Peyer's patch (tissue), 4 donors: Measurements from ENCODE around the gene PSMB3. TPM values are rescaled to one million over a fixed set of nuclear protein-coding genes. Genes with fewer than 3 reads are reported as not detected.
"Not testable (repeated sequence)": the region's sequence is repeated elsewhere in the genome, so short reads cannot be mapped to it uniquely, and the experiment has no call there.

ENCODE experiments used
- DNase-seq, 3 donors: peaks; one replicate each; pipeline ENCODE4 v3.0.0-alpha.2; 2017 to 2019
- H3K27ac ChIP-seq, 4 donors: fragments of 200-600 bp; sonication (generic); one replicate each; pipeline ENCODE4 v1.5.1; 2016 to 2019
- H3K27me3 ChIP-seq, 2 donors: fragments of 200-600 bp; sonication (generic); one replicate each; pipeline ENCODE4 v1.5.1; 2019
- H3K36me3 ChIP-seq, 3 donors: fragments of 200-600 bp; sonication (generic); one replicate each; pipeline ENCODE4 v1.5.1; 2016 to 2019
- H3K4me1 ChIP-seq, 4 donors: fragments of 200-600 bp; sonication (generic); one replicate each; pipeline ENCODE4 v1.5.1; 2016 to 2019
- H3K4me3 ChIP-seq, 4 donors: fragments of 200-600 bp; sonication (generic); 1 replicate in 3 of 4; 2 replicates in 1 of 4; pipeline ENCODE4 v1.5.1; 2016 to 2019; ENCODE audit warnings: mild to moderate bottlenecking in 1 of 4
- H3K9me3 ChIP-seq, 4 donors: fragments of 200-600 bp; sonication (generic); one replicate each; pipeline ENCODE4 v1.5.1; 2016 to 2019; ENCODE audit warnings: mild to moderate bottlenecking in 1 of 4
- CTCF ChIP-seq, 6 experiments: fragments of 450-650 bp in 4 of 6; fragments of 200-600 bp in 2 of 6; sonication (generic) in 1 of 6; IDR thresholded peaks; one replicate each; pipeline ENCODE4 v1.5.1; 2017 to 2019; ENCODE audit warnings: antibody characterized with exemption in 6 of 6, mild to moderate bottlenecking in 3 of 6, moderate library complexity in 1 of 6
- POLR2A ChIP-seq, 2 donors: fragments of 450-650 bp; IDR thresholded peaks; one replicate each; pipeline ENCODE4 v1.5.1; 2017; ENCODE audit warnings: antibody characterized with exemption in 2 of 2, mild to moderate bottlenecking in 2 of 2, moderate library complexity in 2 of 2
- total RNA-seq, 4 donors: library from RNA; depleted of rRNA; stranded (reverse); fragments of >200 nt; gene quantifications; one replicate each; pipeline ENCODE4 v1.1.0, GENCODE V29; 2016

The PSMB3 gene
- total RNA-seq, 4 donors from 2014 or later: 106 to 165 (median 109) TPM

- Histone ChIP-seq H3K4me1 (no peaks in the 10 kb centered on the region), H3K4me3 (no peak overlapping the region), H3K9me3 (no peaks in the 10 kb centered on the region), H3K27ac (no peak overlapping the region), H3K36me3 (peaks cover 0 to 53% (median 0%) of the 10 kb centered on the region in 3 donors), H3K27me3 (no peaks in the 10 kb centered on the region)
- no peak for TF ChIP-seq CTCF (IDR thresholded peaks at IDR 0.05)
- no peak for TF ChIP-seq POLR2A (IDR thresholded peaks at IDR 0.05)
- DNase-seq: no peak
These were observed 33.8 kb downstream of the PSMB3 start for GRCh38 chr17:38786372-38786771.

- H3K9me3 ChIP-seq, H3K4me1 ChIP-seq, H3K27ac ChIP-seq, H3K27me3 ChIP-seq, H3K4me3 ChIP-seq, DNase-seq: not testable (repeated sequence)
- H3K36me3 ChIP-seq: peaks cover 0 to 42% (median 0%) of the 10 kb centered on the region in 3 donors
These were observed 35.5 kb downstream of the PSMB3 start for GRCh38 chr17:38787999-38788398.

GRCh38 chr17:38789185-38789584, 36.6 kb downstream of the PSMB3 start:
- no peak for DNase-seq

GRCh38 chr17:38790148-38790707, 37.7 kb downstream of the PSMB3 start:
- peaks cover 0 to 20% (median 0%) of the 10 kb centered on the region in 3 donors for H3K36me3 ChIP-seq
- not testable (repeated sequence) for H3K4me3 ChIP-seq, H3K9me3 ChIP-seq, H3K4me1 ChIP-seq, H3K27me3 ChIP-seq, H3K27ac ChIP-seq, DNase-seq

More at GRCh38 chr17:38789185-38789584, 36.6 kb downstream of the PSMB3 start:
- no peaks in the 10 kb centered on the region for H3K27me3 ChIP-seq
- no peak for TF ChIP-seq CTCF (IDR thresholded peaks at IDR 0.05)
- no peak for TF ChIP-seq POLR2A (IDR thresholded peaks at IDR 0.05)
- H3K4me3 ChIP-seq: no peak overlapping the region
- H3K9me3 ChIP-seq: no peaks in the 10 kb centered on the region
- peaks cover 0 to 30% (median 0%) of the 10 kb centered on the region in 3 donors for H3K36me3 ChIP-seq
- H3K4me1 ChIP-seq: no peaks in the 10 kb centered on the region
- no peak overlapping the region for H3K27ac ChIP-seq

GRCh38 chr17:38791162-38791561, 38.6 kb downstream of the PSMB3 start:
- DNase-seq: no peak
- no peak overlapping the region for H3K27ac ChIP-seq
- no peaks in the 10 kb centered on the region for H3K9me3 ChIP-seq
- peaks cover 0 to 13% (median 0%) of the 10 kb centered on the region in 3 donors for H3K36me3 ChIP-seq
- no peaks in the 10 kb centered on the region for H3K27me3 ChIP-seq
- no peak overlapping the region for H3K4me3 ChIP-seq
- peaks cover 0 to 6% (median 0%) of the 10 kb centered on the region in 4 donors for H3K4me1 ChIP-seq
- TF ChIP-seq CTCF (IDR thresholded peaks at IDR 0.05): no peak
- TF ChIP-seq POLR2A (IDR thresholded peaks at IDR 0.05): no peak

- peaks cover 0 to 7% (median 0%) of the 10 kb centered on the region in 3 donors for H3K36me3 ChIP-seq
- H3K4me1 ChIP-seq: peaks cover 4 to 31% (median 8%) of the 10 kb centered on the region in 4 donors
- DNase-seq: no peak
- H3K4me3 ChIP-seq: no peak overlapping the region
- TF ChIP-seq POLR2A (IDR thresholded peaks at IDR 0.05) (no peak), CTCF (IDR thresholded peaks at IDR 0.05) (no peak)
- no peak overlapping the region for H3K27ac ChIP-seq
- no peaks in the 10 kb centered on the region for H3K27me3 ChIP-seq
- H3K9me3 ChIP-seq: no peaks in the 10 kb centered on the region
These were observed 41.7 kb downstream of the PSMB3 start for GRCh38 chr17:38794221-38794620.
